ENCODE data around the gene CFAP54.

DNA sequence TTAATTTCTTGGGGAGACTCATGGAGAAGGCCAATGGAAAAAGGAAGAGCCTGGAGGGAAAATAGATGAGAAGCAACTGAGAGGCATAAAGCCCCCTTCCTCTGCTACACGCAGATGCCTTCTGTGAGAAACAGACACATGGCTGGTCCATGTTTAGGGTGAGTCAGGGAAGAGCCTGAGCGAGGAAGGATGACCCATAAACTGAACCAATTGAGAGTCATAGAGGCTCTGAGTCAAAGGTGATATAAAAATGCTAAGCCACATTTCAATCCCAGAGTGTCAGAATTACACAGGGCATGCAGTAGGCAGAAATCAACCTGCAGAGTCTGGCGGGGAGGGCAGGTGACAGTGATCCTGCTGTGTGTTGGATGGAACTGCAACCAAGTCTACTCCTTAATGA, 387.6 kb downstream of the CFAP54 start:
- TF ChIP-seq, protein P1, sequence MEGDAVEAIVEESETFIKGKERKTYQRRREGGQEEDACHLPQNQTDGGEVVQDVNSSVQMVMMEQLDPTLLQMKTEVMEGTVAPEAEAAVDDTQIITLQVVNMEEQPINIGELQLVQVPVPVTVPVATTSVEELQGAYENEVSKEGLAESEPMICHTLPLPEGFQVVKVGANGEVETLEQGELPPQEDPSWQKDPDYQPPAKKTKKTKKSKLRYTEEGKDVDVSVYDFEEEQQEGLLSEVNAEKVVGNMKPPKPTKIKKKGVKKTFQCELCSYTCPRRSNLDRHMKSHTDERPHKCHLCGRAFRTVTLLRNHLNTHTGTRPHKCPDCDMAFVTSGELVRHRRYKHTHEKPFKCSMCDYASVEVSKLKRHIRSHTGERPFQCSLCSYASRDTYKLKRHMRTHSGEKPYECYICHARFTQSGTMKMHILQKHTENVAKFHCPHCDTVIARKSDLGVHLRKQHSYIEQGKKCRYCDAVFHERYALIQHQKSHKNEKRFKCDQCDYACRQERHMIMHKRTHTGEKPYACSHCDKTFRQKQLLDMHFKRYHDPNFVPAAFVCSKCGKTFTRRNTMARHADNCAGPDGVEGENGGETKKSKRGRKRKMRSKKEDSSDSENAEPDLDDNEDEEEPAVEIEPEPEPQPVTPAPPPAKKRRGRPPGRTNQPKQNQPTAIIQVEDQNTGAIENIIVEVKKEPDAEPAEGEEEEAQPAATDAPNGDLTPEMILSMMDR (conservative IDR thresholded peaks at IDR 0.05; ENCODE audit: low read depth, low read length): no peak
- no peak for TF ChIP-seq EZH2 (IDR thresholded peaks at IDR 0.05; ENCODE audit: borderline replicate concordance, low read depth, low read length, poor library complexity, severe bottlenecking)

Measured in A673 (cell line).